ENCODE results near the gene MPP1.

MPP1 gene

DNA sequence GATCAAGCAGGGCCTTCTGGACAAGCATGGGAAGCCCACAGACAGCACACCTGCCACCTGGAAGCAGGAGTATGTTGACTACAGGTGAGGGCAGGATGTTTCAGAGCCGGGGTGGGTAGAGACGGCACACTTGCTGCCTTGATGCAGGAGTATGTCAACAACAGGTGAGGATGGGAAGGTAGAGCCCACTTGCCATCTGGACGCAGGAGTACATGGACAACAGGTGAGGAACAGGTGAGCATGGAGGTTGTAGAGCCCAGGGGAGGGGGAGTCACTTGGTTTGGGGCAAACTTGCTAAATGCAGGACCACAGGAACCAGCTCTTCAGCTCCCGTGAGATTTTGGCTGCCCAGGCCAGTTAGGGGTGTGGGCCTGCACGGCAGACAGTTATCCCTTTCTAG is 30.7 kb downstream of the MPP1 start:
- DNase-seq, result no peak

DNA sequence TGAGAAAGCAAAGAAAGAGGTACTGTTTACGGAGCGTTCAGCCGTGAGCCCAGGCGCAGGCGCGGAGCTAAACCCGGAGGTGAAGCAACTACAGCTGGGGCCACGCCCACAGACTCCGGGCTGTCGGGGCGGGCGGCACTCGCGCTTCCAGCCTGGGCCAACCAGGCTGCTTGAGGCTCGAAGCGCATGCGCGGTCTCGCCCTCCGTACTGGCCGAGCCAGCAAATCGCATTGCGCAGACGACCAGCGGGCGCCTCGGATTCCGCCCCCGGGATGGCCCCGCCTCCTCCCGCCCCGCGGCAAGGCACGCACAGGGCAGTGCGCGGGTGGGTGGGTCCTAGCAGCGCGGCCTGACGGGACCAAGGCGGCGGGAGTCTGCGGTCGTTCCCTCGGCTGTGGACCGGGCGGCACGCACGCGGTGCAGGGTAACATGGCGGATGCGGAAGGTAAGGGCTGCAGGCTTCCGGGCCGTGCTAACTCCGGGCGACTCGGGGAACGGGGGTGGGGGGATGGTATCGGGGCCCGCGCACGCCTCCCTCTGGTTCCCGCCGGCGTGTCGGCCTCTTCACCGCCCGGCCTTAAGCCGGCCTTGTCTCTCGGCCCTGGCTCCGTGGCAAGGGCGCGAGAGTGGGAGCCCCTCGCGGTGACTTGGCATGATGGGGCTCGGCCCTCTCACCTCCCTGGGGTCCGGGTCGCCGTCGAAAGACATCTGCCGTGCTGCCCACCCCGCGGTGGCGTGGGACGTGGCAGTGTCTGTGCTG is 42.6 kb downstream of the MPP1 start, which contains the start of gene DKC1:
DKC1 (plus strand) TSS at position 328 of the 760 bp plus-strand sequence; CDS start at position 430, 102 bp downstream.
- DNase-seq, result peak; percentile 97

DNA sequence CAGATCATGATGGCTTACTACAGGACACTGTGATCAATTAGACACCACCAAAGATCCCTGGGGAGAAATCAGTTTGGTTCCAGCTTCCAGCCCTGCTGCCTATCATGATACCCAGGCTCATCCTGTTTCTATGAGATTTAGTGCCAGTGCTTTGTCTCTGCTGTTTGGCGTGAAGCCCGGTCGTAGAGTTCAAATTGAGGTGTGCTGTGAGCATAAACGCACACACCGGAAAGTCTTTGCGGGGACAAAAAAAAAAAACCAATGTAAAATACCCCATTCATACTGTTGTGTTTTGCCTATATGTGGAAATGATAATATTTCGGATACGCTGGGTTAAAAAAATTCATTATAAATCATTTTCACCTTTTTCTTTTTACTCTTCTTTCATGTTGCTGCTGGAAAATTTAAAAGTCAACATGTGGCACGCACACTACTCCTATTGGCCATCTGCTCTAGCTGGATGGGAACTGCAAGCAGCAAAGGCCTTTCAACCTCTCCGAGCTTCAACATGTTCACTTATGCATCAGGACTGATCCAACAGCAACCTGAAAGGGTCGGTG is 43.2 kb downstream of the MPP1 start:
- DNase-seq, result peak; percentile 49

GRCh38 chrX:154758696-154759095 is 46.6 kb downstream of the MPP1 start:
- no peak for DNase-seq

GRCh38 chrX:154751669-154752271 is 53.5 kb downstream of the MPP1 start:
- no peak for DNase-seq

- DNase-seq, result peak; percentile 53
Observed at GRCh38 chrX:154751203-154751668, 54.0 kb downstream of the MPP1 start.

DNA sequence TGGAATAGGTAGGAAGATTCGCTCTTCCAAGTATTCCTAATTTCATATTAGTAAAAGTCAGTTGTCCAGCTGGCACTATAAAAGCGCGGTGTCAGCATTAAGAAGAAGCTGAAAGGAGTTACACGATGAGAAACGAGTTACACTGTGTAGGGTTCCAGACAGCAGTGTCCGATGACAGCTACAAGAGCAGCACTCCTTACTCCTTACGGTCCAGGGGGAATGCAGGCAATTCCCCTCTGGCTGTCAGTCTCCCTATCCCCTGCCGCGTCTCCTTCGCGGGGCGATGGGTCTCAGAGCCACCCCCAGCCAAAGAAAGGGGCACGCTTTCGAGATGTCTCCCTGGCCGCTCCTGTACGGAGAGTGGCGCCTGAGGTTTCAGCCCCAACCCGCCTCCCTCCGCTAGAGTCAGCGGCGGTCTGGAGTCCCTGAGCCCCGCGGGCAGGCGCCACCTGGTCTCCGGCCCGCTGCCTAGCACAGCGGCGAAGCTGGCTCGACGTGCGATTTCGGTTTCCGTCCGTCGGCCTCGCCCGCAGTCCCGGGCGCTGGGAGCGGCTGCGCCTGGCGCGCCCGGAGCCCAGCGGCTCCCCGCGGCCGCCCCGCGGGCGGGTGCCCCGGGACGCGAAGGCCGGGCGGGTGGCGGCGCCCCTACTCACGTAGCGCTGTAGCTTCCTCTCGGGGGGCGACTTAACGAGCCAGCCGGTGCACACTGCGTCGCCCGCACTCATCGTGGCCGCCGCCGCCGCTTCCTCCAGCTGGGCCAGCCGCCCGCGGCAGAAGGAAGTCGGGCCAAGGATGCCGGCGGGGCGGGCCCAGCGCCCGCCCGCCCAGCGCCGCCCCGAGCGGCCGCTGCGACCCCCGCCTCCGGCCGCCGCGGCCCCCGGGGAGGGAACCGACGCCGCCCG is 54.7 kb downstream of the MPP1 start, which contains the start of gene GAB3:
GAB3 (minus strand) TSS at position 777 of the 902 bp plus-strand sequence; CDS start at position 725, 52 bp downstream.
- DNase-seq, result peak; percentile 59

- DNase-seq, result no peak
Observed at GRCh38 chrX:154749856-154750255, 55.4 kb downstream of the MPP1 start.

DNA sequence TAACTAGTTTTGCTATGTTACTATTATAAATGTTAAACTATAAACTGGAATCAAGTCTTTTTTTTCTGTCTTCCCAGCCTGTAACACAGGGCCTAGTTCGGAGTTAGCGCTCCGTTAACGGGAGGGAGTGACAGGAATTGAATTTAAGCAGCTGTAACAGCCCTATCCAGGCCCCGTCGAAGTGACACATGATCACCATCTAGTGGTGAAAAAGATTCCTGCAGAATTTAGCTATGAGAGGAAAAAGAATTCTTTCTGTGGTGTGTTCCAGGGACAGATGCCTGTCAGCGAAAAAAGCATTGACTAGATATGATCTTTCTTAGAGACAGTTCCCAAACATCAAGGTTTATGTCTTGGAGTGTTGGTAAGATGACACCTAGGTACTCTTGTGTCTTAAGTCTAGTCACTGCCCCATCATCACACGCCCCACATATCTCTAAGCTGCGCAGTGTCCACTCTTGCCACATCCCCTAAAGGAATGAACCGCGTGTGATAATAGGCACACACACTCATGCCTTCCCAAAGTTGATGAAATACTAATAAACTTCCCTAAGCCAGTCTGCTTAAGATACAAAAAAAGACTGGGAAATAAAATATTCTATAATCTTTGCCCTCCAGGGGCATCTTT is 56.5 kb downstream of the MPP1 start:
- DNase-seq, result peak; percentile 60

DNA sequence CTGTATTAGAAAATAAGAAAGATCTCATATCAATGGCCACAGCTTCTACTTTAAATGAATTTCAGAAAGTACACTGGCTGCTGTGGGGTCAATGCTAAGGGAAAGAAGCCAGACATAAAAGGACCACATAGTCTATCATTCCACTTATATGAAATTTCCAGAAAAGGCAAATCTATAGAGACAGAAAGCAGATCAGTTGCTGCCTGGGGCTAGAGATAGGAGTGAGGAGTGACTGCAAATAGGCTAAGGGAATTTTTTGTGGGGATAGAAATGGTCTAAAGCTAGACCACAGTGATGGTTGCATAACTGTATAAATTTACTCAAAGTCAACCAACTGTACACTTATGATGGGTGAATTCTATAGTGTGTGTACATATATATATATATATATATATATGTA is 62.7 kb downstream of the MPP1 start:
- no peak for DNase-seq

DNA sequence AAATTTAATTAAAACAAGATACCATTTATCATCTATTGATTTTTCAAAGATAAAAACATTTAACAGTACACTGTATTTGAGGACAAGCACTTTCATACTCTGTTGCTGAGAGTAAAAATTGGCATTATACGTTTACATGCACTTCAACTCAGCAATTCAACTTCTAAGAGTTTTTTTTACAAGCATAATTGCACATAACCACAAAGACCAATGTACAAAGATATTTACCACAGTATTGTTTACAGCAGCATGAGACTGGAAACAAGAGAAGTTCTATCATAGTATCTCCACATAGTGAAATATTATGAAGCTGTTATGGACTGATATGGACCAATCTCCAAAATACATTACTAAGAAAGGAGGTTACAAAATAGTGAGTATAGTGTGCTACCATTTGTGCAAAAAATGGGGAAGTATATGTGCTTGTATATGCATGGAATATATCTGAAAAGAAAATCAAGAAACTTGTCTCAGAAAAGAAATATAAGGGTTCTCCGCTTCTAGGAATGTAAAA is 65.3 kb downstream of the MPP1 start:
- DNase-seq, result no peak

GRCh38 chrX:154738011-154738738 is 67.1 kb downstream of the MPP1 start:
- DNase-seq, result peak; percentile 53

DNA sequence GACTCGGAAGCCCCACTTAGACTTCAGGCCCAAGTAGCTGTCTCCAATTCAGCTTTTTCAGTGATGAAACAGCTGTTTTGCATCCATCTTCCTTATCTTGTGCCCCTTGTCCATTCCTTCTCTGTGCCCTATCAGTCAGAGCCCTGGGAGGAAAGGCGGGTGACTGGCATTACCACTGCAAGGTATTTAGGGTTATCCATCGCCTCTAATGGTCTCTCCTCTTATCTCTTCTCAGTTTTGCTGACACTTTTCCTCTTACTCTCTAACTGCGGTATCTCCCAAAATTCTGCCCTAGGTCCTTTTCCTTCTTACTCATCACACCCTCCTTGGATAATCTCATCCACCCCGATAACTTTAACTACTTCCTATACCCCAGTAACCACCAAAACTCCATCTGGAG is 68.1 kb downstream of the MPP1 start:
- no peak for DNase-seq

DNA sequence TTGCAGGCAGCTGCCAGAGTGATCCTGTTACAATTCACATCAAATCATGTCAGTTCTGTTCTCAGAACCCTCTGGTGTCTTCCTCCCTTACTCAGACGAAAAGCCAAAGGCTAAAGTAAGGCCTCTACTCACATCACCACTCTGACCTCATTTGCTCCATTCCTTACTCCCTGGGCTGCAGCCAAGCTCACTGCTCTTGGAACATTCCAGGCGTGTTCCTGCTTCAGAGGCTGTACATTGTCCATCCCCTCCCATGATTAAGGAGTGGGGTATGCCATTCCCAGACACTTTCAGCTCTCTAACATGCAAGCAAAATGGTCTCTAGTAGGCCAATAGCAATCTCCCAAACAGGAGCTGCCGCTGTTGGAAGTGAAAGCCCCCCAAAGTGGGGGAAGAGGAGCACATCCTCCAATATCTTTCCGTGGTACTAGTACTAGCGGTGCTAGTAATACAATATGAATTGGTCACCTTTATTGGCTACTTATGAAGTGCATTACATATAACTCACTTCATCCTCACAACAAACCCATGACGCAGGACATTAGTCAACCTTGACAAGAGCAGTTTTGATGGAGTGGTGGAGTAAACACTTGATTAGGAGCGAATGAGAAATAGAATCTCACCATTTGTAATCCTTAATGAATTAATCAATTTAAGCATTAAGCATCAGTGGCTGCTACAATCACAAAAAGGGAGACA is 69.4 kb downstream of the MPP1 start:
- DNase-seq, result no peak

DNA sequence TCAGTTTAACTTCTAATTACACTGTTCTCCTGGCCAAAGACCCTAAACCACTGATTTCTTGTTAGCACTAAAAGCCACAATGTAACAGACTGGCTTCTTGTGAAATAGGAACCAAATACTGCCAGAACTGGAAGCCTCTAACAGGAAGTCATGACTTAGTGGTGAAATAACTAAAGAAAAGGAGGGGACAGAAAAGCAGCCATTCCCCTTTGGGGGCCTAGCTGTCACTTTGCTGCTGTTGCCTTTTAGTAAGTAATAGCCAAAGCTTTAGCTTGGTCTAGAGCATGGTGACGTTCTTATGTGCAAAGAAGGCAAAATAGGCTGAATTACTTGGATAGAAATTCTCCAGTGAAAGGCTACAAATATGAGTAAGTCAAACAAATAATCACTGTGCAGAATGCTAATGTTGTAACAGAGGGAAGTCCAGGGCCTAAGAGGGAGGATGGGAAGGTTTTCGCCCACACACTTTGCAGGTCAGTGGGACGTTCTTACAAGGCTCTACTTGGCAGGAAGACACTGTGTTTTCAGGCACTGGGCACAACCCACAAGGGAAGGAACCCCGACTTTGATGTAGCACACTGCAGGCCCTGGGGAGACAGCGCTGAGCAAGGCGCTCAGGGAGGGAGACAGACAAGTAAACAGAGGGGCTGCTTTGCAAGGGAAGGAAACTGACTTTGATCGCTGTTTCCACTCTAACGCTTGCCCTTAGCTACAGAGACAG is 71.1 kb downstream of the MPP1 start:
- DNase-seq, result peak; percentile 65

GRCh38 chrX:154733066-154733425 is 72.2 kb downstream of the MPP1 start:
- DNase-seq, result no peak

DNA sequence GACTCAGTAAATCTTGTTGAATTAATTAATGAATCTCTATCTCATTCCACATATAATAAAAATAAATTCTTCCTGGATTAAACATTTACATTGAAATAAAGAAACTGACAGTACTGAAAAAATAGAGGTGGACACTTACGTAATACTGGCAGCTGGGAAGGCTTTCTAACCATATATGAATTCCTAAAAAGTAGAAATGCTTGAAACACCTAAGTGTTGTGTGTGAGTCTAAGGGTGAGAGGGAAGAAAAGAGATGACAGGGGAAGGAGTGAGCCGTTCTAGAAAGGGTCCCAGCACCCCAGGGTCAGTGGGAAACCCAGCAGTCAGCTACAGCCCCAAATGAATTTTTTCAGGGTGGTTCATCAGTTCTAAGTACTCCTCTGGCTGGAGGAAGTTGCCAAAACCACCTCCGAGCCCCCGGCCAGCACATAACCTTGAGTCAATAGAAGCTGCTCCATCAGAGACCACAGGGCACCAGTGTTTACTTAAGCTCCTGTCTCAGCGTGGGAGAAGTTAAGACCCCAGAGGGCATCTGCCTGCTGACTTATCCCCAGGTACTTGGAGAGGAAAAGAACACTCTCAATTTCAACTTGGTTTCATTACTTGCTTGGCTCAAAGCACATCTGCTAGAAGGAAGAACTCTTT is 72.7 kb downstream of the MPP1 start:
- DNase-seq, result no peak

- DNase-seq, result no peak
Observed at GRCh38 chrX:154731881-154732280, 73.4 kb downstream of the MPP1 start.

GRCh38 chrX:154731184-154731583 is 74.1 kb downstream of the MPP1 start:
- DNase-seq, result peak; percentile 21

Data from CD4-positive, alpha-beta T cell treated with Interleukin-6 for 4 hours (primary cell).